ENCODE measurements around the gene ARHGAP6.

The ARHGAP6 gene

GRCh38 chrX:11422525-11422857 is 243.2 kb downstream of the ARHGAP6 start:
- TF ChIP-seq SPI1 (IDR thresholded peaks at IDR 0.05; ENCODE audit: borderline replicate concordance, low read depth) = no peak
- TF ChIP-seq REST (IDR thresholded peaks at IDR 0.05; ENCODE audit: insufficient replicate concordance, low read depth) = no peak
- TF ChIP-seq POLR2AphosphoS5 (IDR thresholded peaks at IDR 0.05; ENCODE audit: low read depth) = no peak
- TF ChIP-seq GABPA (IDR thresholded peaks at IDR 0.05; ENCODE audit: low read depth) = no peak
- TF ChIP-seq CTCF (IDR thresholded peaks at IDR 0.05; ENCODE audit: insufficient read depth, low read length) = no peak
- no peak for DNase-seq (ENCODE audit: low read depth in 1 of 2, low spot score in 1 of 2)
- Histone ChIP-seq H3K27ac (replicated peaks) (no peak overlapping the region), H3K27me3 (ENCODE audit: insufficient read depth, poor library complexity, severe bottlenecking) (peaks cover 2% of the 10 kb centered on the region), H3K4me3 (replicated peaks; ENCODE audit: insufficient read depth, low read length) (no peak overlapping the region)

GRCh38 chrX:11421805-11422524 is 243.8 kb downstream of the ARHGAP6 start:
- Histone ChIP-seq H3K27ac (replicated peaks) (no peak overlapping the region), H3K27me3 (ENCODE audit: insufficient read depth, poor library complexity, severe bottlenecking) (peaks cover under 1% of the 10 kb centered on the region), H3K4me3 (replicated peaks; ENCODE audit: insufficient read depth, low read length) (no peak overlapping the region)
- TF ChIP-seq REST (IDR thresholded peaks at IDR 0.05; ENCODE audit: insufficient replicate concordance, low read depth) (no peak), CTCF (IDR thresholded peaks at IDR 0.05; ENCODE audit: insufficient read depth, low read length) (no peak), SPI1 (IDR thresholded peaks at IDR 0.05; ENCODE audit: borderline replicate concordance, low read depth) (no peak), POLR2AphosphoS5 (IDR thresholded peaks at IDR 0.05; ENCODE audit: low read depth) (no peak), GABPA (IDR thresholded peaks at IDR 0.05; ENCODE audit: low read depth) (no peak)
- no peak for DNase-seq (ENCODE audit: low read depth in 1 of 2, low spot score in 1 of 2)

- no peak for TF ChIP-seq POLR2AphosphoS5 (IDR thresholded peaks at IDR 0.05; ENCODE audit: low read depth)
- Histone ChIP-seq H3K27ac (replicated peaks) (no peak overlapping the region), H3K4me3 (replicated peaks; ENCODE audit: insufficient read depth, low read length) (no peak overlapping the region), H3K27me3 (ENCODE audit: insufficient read depth, poor library complexity, severe bottlenecking) (no peaks in the 10 kb centered on the region)
- no peak for DNase-seq (ENCODE audit: low read depth in 1 of 2, low spot score in 1 of 2)
Observed at GRCh38 chrX:11420851-11421250, 244.9 kb downstream of the ARHGAP6 start.

- H3K27ac ChIP-seq (replicated peaks) = no peak overlapping the region
- TF ChIP-seq GABPA (IDR thresholded peaks at IDR 0.05; ENCODE audit: low read depth) (no peak), POLR2AphosphoS5 (IDR thresholded peaks at IDR 0.05; ENCODE audit: low read depth) (no peak), CTCF (IDR thresholded peaks at IDR 0.05; ENCODE audit: insufficient read depth, low read length) (no peak), REST (IDR thresholded peaks at IDR 0.05; ENCODE audit: insufficient replicate concordance, low read depth) (no peak), SPI1 (IDR thresholded peaks at IDR 0.05; ENCODE audit: borderline replicate concordance, low read depth) (no peak)
- no peak for DNase-seq (ENCODE audit: low read depth in 1 of 2, low spot score in 1 of 2)
- no peak overlapping the region for H3K4me3 ChIP-seq (replicated peaks; ENCODE audit: insufficient read depth, low read length)
- no peaks in the 10 kb centered on the region for H3K27me3 ChIP-seq (ENCODE audit: insufficient read depth, poor library complexity, severe bottlenecking)
Observed at GRCh38 chrX:11419102-11419501, 246.6 kb downstream of the ARHGAP6 start.

Measured in HL-60 (cell line).